NCI-H526 treated with DMSO at 0.1 percent for 48 hours (cell line): ENCODE results near the gene DNMT1.

ENCODE experiments used
- DNase-seq: peaks from one replicate; lab custom pipeline; 2025; lab: John Stamatoyannopoulos, UW

Gene DNMT1

DNA sequence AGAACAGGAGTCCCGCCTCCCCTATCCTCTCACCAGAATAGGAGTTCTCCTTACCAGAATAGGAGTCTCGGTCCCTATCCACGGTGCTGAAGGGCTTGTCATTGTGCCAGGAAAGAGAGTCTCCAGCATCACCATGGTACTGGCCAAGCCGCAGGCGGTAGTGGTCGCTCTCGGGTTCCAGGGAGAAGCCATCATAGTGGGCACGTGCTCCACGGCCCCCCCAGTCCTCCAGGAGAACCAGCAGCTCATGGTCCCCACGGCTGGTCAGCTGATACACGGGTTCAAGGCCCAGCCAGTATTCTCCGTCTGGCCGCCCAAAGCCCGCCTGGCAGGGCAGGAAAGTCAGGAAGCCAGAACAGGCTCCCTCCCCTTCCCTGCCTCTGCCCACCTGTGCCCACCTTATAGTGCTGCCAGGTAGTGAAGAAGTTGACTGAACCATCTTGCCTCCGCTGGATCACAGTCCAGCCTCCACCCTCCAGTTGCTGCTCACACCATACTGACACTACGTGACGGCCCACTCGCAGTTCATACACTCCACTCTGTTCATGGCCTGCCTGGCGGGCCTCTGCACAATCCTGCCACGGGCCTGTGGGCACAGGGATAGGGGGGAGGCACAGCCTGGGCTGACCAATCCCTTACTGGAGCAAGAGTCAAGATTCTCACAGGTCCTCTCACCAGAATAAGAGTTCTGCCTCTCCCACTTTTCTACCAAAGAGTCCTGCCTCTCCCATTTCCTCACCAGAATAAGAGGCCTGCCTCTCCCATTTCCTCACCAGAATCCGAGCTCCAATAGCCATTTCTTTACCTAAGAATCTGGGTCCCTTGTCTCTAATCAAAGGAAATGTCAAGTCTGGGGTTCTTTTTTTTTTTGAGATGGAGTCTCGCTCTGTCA, 101.2 kb downstream of the DNMT1 start:
- no peak for DNase-seq

DNA sequence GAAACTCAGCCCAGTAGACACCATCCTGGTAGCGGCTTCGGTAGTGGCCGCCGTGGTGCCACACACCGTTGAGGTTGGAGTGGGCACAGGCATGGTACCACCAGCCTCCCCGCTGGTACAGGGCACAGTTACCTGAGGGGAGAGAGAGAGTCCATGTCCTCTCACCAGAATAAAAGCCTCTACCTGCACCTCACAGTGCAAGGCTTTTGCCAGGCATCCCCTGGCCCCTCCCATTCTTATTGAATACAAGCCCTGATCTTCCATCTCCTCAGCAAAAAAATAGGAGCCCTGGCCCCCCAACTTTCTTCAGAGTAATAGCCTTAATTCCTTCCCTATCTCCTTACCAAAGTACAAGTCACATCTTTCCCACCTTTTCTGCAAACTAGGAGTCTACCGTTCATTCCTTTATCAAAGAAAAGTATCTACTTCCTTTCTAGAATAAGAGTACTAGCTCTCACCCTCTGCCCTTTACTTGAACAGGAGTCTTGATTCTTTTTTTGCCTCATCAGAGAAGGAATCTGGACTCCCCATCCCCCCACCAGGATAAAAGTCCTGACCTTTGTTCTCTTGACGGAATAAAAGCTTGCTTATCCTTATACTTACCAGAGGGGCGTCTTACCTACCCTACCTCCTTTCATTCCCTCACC, 102.0 kb downstream of the DNMT1 start:
- no peak for DNase-seq

DNA sequence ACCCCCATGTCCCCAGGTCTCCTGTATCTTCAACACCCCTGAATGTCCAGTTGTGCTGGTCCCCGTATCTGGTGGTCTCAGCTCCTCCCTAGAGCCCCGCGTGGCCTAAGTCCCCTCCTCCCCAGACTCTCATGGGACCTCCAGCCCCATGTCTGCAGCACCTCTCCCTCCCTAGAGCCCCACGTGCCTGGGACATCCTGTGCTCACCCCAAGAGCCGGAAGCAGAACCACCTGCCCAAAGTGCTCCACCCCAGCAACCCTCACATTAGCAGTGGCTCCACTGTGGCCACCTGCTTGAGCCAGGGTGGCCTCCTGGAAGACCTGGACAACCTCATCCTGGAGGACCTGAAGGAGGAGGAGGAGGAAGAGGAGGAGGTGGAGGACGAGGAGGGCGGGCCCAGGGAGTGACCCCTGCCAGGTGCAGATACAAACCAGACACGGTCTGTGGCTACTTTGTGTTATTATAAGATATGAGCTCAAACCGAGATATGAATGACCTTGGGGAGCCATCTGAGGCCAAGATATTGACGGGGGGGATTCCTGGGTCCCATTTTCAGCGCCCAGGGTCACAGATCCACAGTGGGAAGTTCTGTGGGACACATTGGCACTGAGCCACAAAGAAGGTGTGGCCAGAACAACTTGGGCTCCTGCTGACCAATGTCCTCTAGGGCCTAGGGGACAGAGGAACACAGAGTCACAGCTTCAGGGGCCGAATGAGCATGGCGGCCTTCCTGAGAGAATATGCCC, 102.7 kb downstream of the DNMT1 start:
- DNase-seq, result no peak

GRCh38 chr19:10091370-10091687, 103.4 kb downstream of the DNMT1 start:
- DNase-seq, result no peak

DNA sequence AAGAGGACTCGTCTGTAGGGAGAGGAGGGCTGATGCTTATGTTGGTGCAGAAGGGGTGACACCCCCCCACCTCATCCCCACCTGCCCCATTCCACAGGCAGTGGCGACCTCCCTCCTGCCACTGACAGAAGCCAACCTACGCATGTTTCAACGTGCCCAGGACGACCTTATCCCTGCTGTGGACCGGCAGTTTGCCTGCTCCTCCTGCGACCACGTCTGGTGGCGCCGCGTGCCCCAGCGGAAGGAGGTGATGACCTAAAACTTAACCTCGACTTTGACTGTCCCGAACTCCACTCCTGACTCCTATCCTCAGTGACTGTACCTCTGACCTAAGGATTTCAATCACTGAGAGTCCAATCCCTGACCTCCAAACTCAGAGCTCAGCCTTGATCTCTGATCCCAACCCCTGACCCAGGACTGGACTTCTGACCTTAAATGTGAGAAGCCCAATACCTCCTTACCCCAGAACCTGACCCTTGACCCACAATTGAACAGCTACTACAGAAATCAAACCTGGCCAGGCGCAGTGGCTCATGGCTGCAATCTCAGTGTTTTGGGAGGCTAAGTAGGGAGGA, 104.9 kb downstream of the DNMT1 start:
- DNase-seq, result no peak

- DNase-seq, result no peak
These were observed 105.7 kb downstream of the DNMT1 start for GRCh38 chr19:10088949-10089554.

GRCh38 chr19:10087296-10088061, 107.3 kb downstream of the DNMT1 start:
- DNase-seq, result no peak

GRCh38 chr19:10086591-10087192, 108.1 kb downstream of the DNMT1 start:
- no peak for DNase-seq

- DNase-seq, result no peak
These were observed 108.8 kb downstream of the DNMT1 start, which contains the start of gene SHFL for GRCh38 chr19:10085641-10086590. Gene SHFL, plus strand, starts transcription at chr19:10086317. Its CDS starts 111 bp downstream, at chr19:10086428.

DNA sequence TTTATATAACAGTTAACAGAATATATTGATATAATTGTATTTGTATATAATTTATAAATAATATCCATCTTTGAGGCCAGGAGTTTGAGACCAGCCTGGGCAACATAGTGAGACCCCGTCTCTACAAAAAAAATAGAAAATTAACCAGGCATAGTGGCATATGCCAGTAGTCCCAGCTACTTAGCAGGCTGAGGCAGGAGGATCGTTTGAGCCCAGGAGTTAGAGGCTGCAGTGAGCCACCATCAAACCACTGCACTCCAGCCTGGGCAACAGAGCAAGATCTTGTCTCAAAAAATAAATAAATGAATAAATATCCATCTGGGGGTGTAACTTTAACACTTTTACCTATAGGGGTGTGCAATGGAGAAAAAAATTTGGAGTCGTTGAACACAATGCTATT, 110.0 kb downstream of the DNMT1 start:
- DNase-seq, result no peak

DNA sequence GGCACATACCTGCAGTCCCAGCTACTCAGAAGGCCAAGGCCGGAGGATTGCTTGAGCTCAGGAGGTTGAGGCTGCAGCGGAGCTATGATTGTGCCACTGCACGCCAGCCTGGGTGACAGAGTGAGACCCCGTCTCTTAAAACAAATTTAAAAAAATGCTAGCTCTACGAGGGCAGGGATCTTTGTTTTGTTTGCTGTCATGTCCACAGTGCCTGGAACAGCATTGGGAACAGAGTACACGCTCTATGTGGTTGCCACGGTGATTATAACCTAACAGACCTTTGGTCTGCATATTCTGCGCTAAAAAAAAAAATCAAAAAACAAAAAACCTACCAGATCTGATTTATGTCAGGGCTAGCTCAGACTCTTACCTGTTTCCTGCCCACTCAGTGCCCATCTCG, 110.8 kb downstream of the DNMT1 start:
- DNase-seq, result no peak
